ES-I3 (cell line): Measurements from ENCODE around the gene AUTS2.
A peak's percentile ranks its signal among the peaks of the same experiment; 100 is the strongest.

Experiments
- H3K36me3 ChIP-seq: 2 replicates; pipeline ENCODE4 v1.6.1; 2013; ENCODE audit warnings: mild to moderate bottlenecking, low read length, control low read depth, moderate library complexity; ENCODE audit not compliant: insufficient read depth
- H3K4me1 ChIP-seq: 2 replicates; pipeline ENCODE4 v1.6.1; 2013; ENCODE audit warnings: mild to moderate bottlenecking, control low read depth, low read length; ENCODE audit not compliant: insufficient read depth
- H3K9ac ChIP-seq: 2 replicates; pipeline ENCODE4 v1.6.1; 2013; ENCODE audit warnings: low read depth, mild to moderate bottlenecking, low read length, moderate library complexity
- H3K9me3 ChIP-seq: 2 replicates; pipeline ENCODE4 v1.6.1; 2013; ENCODE audit warnings: mild to moderate bottlenecking, low read length, moderate library complexity; ENCODE audit not compliant: control insufficient read depth, insufficient read depth

AUTS2 gene

GRCh38 chr7:69598081-69598486 is at the start of gene AUTS2:
TSS of gene AUTS2 (plus strand) at chr7:69598475. CDS start at chr7:69599654, 1,179 bp downstream.
- H3K4me1 ChIP-seq = peaks cover 8% of the 10 kb centered on the region
- no peaks in the 10 kb centered on the region for H3K9me3 ChIP-seq
- peak within 1 kb of the TSS; percentile 97 for H3K9ac ChIP-seq
- no peaks in the 10 kb centered on the region for H3K36me3 ChIP-seq

DNA sequence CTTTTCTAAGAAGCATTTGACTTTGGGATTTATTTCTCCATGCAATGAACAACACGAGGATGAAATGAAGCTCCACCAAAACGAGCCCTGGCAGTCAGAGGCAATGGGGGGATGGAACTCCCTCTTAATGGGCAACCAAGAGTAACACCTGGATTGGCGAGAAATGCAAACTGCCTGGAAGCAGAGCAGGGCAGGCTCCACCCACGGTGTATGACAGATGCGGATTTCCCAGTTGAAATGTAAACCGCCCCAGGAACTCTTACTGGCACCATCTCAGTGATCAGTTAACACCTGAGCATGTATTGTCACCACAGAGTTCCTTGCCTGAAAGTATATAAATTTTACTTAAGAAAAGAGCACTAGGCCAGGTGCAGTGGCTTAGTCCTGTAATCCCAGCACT is 47.3 kb upstream of the AUTS2 start:
- no peaks in the 10 kb centered on the region for H3K4me1 ChIP-seq
- no peak overlapping the region for H3K9ac ChIP-seq
- no peaks in the 10 kb centered on the region for H3K9me3 ChIP-seq
- no peaks in the 10 kb centered on the region for H3K36me3 ChIP-seq

- Histone ChIP-seq H3K9ac (no peak overlapping the region), H3K36me3 (no peaks in the 10 kb centered on the region), H3K4me1 (no peaks in the 10 kb centered on the region)
Measured at GRCh38 chr7:69553190-69553589, 45.1 kb upstream of the AUTS2 start.

DNA sequence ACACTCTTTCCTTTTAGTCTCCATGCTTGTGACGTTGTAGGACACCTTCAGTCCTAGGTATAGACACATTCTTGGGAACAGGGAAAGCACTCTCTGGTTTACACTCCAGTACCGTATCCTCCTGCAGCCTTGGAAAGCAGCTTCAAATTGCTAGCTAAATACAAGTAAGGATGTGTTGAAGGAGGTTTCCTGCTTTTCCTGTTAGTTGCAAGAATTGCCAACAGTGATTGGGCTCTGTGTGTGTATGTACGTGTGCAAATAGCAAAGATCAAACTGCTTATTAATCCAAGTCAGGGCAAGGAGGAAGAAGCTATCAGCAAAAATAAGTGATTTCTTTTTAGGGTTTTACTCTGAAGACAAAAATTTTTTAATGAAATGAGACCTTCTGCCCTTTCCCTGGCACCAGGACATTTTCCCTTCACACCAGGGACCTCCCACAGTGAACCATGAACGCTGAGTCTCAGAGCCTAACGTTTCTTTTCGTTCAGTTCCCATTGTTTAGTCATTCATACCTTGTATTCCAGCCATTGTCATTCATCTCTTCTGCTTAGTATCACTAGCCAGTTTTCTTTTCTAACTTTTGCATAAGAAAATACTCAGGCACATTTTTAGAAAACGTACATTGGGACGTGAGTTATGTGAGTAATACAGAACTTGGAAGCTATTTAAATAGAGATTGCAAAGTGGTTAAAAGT is 36.9 kb upstream of the AUTS2 start:
- no peaks in the 10 kb centered on the region for H3K36me3 ChIP-seq
- H3K9me3 ChIP-seq = no peaks in the 10 kb centered on the region
- H3K9ac ChIP-seq = no peak overlapping the region
- peaks cover 6% of the 10 kb centered on the region for H3K4me1 ChIP-seq

More at GRCh38 chr7:69553190-69553589, 45.1 kb upstream of the AUTS2 start:
- no peaks in the 10 kb centered on the region for H3K9me3 ChIP-seq

DNA sequence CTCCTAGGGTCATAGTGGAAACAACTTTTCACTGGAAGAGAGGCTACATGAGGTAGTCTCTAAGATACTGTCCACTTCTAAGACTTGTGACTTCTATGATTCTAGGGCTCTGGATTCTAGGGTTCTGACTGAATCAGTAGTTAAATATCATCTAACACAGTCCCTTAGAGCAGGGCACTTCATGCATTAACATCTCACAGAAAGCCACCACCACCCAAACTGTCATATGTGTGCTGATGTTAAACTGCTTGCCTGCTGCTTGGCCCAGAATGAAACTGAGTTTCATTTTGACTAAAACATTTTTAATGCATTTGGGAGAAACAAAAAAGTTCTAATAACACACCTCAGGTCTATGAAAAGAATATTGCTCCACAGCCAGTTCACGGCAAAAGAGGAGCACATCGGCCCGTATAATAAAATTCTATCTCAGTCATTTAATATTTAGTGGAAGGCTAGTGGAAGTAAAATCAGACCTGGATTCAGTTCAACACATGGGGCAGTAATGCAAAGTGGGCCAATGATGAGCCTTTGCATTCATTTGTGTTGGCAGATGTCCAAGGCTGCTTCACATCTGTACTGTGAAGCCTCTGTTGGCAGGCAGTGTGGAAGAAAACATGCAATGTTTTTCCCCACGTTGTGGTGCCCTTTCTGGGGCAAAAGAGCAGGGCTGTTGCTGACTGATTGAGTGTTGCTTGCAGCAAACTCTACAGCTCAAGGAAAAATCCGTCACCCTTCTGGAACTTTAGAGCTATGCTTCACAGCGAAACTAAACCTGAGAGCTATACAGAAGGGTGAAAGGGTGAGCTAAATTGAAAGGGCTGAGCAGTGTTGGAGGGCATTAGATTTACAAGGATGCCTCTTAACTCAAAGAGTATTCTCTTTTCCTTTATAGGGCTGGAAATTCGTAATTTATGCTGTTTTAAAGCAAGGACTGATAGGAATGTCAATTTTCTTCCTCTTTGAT is 33.5 kb upstream of the AUTS2 start:
- Histone ChIP-seq H3K4me1 (peaks cover 6% of the 10 kb centered on the region), H3K9me3 (no peaks in the 10 kb centered on the region), H3K36me3 (no peaks in the 10 kb centered on the region), H3K9ac (no peak overlapping the region)

DNA sequence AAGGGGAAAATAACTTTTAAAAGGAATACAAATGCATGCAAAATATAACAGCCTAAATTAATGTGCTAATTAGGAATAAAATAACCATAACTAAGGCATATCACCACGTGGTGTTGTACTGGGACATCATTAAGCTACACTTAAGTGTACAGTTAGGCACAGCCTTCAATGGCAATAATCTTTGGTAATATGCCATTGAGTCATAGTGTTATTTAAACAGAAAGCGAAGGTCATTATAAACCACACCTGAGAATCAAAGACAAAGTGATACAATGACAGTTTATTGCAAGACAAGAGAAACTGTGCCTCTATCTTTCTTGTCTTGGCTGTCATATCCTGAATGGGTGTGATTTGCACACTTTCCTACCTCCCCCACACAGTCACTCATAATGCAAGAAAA is 30.5 kb upstream of the AUTS2 start:
- no peak overlapping the region for H3K9ac ChIP-seq
- H3K36me3 ChIP-seq = no peaks in the 10 kb centered on the region
- H3K4me1 ChIP-seq = no peaks in the 10 kb centered on the region
- H3K9me3 ChIP-seq = no peaks in the 10 kb centered on the region

- Histone ChIP-seq H3K9ac (no peak overlapping the region), H3K4me1 (no peaks in the 10 kb centered on the region), H3K36me3 (no peaks in the 10 kb centered on the region), H3K9me3 (no peaks in the 10 kb centered on the region)
Measured at GRCh38 chr7:69568266-69568665, 30.0 kb upstream of the AUTS2 start.

- Histone ChIP-seq H3K9me3 (no peaks in the 10 kb centered on the region), H3K36me3 (no peaks in the 10 kb centered on the region), H3K4me1 (peaks cover 9% of the 10 kb centered on the region), H3K9ac (no peak overlapping the region)
Measured at GRCh38 chr7:69575651-69576050, 22.6 kb upstream of the AUTS2 start.

- Histone ChIP-seq H3K9me3 (no peaks in the 10 kb centered on the region), H3K9ac (no peak overlapping the region), H3K4me1 (peaks cover 9% of the 10 kb centered on the region), H3K36me3 (no peaks in the 10 kb centered on the region)
Measured at GRCh38 chr7:69577221-69577620, 21.1 kb upstream of the AUTS2 start.

GRCh38 chr7:69585169-69585568 is 13.1 kb upstream of the AUTS2 start:
- H3K4me1 ChIP-seq = no peaks in the 10 kb centered on the region
- no peaks in the 10 kb centered on the region for H3K9me3 ChIP-seq
- H3K9ac ChIP-seq = no peak overlapping the region
- no peaks in the 10 kb centered on the region for H3K36me3 ChIP-seq

- H3K9me3 ChIP-seq = no peaks in the 10 kb centered on the region
- no peak overlapping the region for H3K9ac ChIP-seq
- no peaks in the 10 kb centered on the region for H3K4me1 ChIP-seq
- H3K36me3 ChIP-seq = no peaks in the 10 kb centered on the region
Measured at GRCh38 chr7:69586321-69586720, 12.0 kb upstream of the AUTS2 start.

DNA sequence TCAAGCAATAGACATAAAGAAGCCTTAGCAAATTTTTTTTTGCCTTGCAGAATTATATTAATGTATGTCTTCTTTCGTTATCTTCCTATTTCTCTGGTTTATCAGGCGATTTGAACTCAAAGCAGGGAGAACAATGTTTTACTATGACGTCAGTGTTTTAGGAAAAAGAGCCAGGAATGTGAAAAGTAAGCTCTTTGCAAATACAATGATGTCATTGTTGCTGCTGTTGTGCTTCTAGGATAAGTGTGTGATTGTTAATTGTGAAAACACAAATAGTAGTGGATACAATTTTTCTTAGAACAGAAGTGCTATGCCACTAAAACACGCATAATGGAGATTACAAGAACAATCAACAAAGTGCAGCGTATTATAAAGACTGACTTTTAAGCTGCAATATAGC is 9.5 kb upstream of the AUTS2 start:
- Histone ChIP-seq H3K9ac (no peak overlapping the region), H3K9me3 (no peaks in the 10 kb centered on the region), H3K36me3 (no peaks in the 10 kb centered on the region), H3K4me1 (no peaks in the 10 kb centered on the region)

DNA sequence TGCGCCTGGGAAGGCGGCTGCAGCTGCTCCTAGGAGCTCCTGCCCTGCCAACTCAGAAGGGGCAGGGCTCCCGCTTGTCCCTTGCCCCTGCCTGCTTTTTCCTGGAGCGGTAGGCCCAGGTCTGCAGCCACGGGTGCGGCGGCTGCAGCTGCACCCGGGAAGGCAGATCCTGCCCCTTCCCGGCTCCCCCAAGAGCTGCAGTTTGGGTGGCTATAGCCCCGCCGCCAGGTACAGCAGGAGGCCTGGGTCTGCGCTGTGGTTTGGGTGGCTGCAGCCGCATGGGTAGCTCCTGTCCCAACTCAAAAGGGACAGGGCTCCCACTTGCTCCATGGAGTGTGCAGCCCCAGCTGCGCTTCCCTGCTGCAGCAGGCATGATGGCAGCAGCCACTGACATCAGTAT is 6.5 kb upstream of the AUTS2 start:
- H3K9ac ChIP-seq = no peak overlapping the region
- H3K36me3 ChIP-seq = no peaks in the 10 kb centered on the region
- H3K9me3 ChIP-seq = no peaks in the 10 kb centered on the region
- no peaks in the 10 kb centered on the region for H3K4me1 ChIP-seq

DNA sequence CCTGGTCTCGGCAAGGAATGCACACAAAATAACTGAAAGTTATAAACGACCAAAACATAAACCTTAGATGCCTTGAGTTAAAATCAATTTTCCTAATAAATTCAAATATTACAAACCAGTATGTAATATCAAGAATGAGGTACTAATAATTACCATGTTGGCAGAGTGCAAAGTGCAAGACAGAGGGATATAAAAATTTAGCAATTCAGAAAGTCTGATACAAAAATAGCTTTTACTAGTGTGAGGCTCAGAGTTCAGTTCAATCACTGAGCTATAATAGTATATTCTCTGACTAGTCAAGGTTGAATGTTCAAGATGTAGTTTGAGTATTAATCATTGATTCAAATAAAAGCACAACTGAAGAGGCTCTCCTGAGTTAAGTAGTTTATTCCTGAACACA is 4.8 kb upstream of the AUTS2 start:
- Histone ChIP-seq H3K36me3 (no peaks in the 10 kb centered on the region), H3K9me3 (no peaks in the 10 kb centered on the region), H3K9ac (no peak overlapping the region), H3K4me1 (no peaks in the 10 kb centered on the region)

DNA sequence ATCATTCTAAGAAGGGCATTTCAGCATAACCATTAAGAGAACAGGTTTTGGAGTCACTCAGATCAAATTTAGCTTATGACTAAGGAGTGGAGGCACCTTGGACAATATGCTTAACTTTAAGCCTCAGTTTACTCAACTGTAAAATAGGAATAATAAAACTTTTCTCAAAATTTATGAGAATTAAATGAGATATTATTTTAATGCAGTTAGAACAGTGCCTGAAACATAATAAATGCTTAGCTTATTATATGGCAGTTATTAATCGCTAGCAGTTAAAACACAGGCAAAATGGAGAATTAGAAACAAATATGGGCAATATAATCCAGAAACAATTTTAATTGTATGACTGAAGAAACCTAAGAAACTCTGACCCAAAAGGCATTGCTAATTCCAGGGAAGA is 2.9 kb upstream of the AUTS2 start:
- Histone ChIP-seq H3K36me3 (no peaks in the 10 kb centered on the region), H3K4me1 (no peaks in the 10 kb centered on the region), H3K9me3 (no peaks in the 10 kb centered on the region), H3K9ac (no peak overlapping the region)
